GM19239 (cell line): ENCODE measurements around the gene TMEM183A.

Experiments
- DNase-seq: peaks from one replicate; pipeline ENCODE4 v3.0.0; 2011; ENCODE audit warnings: low spot score; ENCODE audit not compliant: insufficient read length
- FAIRE-seq: peaks from 2 replicates; lab custom pipeline; 2011; peaks lifted over from hg19 to GRCh38; lab: Jason Lieb, UNC

The TMEM183A gene

GRCh38 chr1:203041351-203041932, 34.3 kb downstream of the TMEM183A start:
- FAIRE-seq (no peak), DNase-seq (no peak)

GRCh38 chr1:203043830-203044545, 36.8 kb downstream of the TMEM183A start:
- no peak for FAIRE-seq

GRCh38 chr1:203044546-203045250, 37.5 kb downstream of the TMEM183A start:
- DNase-seq (no peak), FAIRE-seq (no peak)

More at GRCh38 chr1:203043830-203044545, 36.8 kb downstream of the TMEM183A start:
- DNase-seq = no peak

- no peak for FAIRE-seq
- no peak for DNase-seq
Observed at GRCh38 chr1:203045336-203045735, 38.2 kb downstream of the TMEM183A start.

GRCh38 chr1:203045821-203046594, 38.8 kb downstream of the TMEM183A start:
- DNase-seq (no peak), FAIRE-seq (no peak)

- DNase-seq (no peak), FAIRE-seq (no peak)
Observed at GRCh38 chr1:203046984-203047630, 39.9 kb downstream of the TMEM183A start.

GRCh38 chr1:203048086-203048485, 40.9 kb downstream of the TMEM183A start:
- no peak for FAIRE-seq

GRCh38 chr1:203048555-203049051, 41.4 kb downstream of the TMEM183A start:
- DNase-seq (no peak), FAIRE-seq (no peak)

More at GRCh38 chr1:203048086-203048485, 40.9 kb downstream of the TMEM183A start:
- DNase-seq = no peak

- DNase-seq (no peak), FAIRE-seq (no peak)
Observed at GRCh38 chr1:203049077-203049476, 41.9 kb downstream of the TMEM183A start.

- FAIRE-seq = no peak
- DNase-seq = no peak
Observed at GRCh38 chr1:203049576-203050180, 42.5 kb downstream of the TMEM183A start.

GRCh38 chr1:203050826-203051225, 43.7 kb downstream of the TMEM183A start:
- no peak for FAIRE-seq

GRCh38 chr1:203051841-203052324, 44.7 kb downstream of the TMEM183A start:
- FAIRE-seq = no peak
- DNase-seq = no peak

More at GRCh38 chr1:203050826-203051225, 43.7 kb downstream of the TMEM183A start:
- no peak for DNase-seq

- DNase-seq = no peak
- no peak for FAIRE-seq
Observed at GRCh38 chr1:203052601-203053000, 45.4 kb downstream of the TMEM183A start.

GRCh38 chr1:203054184-203054583, 47.0 kb downstream of the TMEM183A start:
- DNase-seq (no peak), FAIRE-seq (no peak)

- DNase-seq (no peak), FAIRE-seq (no peak)
Observed at GRCh38 chr1:203054642-203055041, 47.5 kb downstream of the TMEM183A start.

GRCh38 chr1:203055161-203055799, 48.1 kb downstream of the TMEM183A start:
- FAIRE-seq (no peak), DNase-seq (no peak)

- FAIRE-seq = no peak
- no peak for DNase-seq
Observed at GRCh38 chr1:203056012-203056411, 48.8 kb downstream of the TMEM183A start.

GRCh38 chr1:203056516-203056915, 49.3 kb downstream of the TMEM183A start:
- FAIRE-seq = no peak
- DNase-seq = no peak
